Ishikawa (cell line): ENCODE data around the gene PMEPA1.

Experiments
- CEBPB ChIP-seq: IDR thresholded peaks from 2 replicates; pipeline ENCODE4 v1.6.1; 2012
- CREB1 ChIP-seq: IDR thresholded peaks from 2 replicates; pipeline ENCODE4 v1.6.1; 2012; ENCODE audit warnings: low read depth
- EGR1 ChIP-seq: IDR thresholded peaks from 2 replicates; pipeline ENCODE4 v1.6.1; 2012
- EP300 ChIP-seq: IDR thresholded peaks from 2 replicates; pipeline ENCODE4 v1.6.1; 2012; ENCODE audit warnings: borderline replicate concordance
- FOXM1 ChIP-seq: IDR thresholded peaks from 2 replicates; pipeline ENCODE4 v1.6.1; 2012; ENCODE audit warnings: low read depth, borderline replicate concordance
- NFIC ChIP-seq: IDR thresholded peaks from 2 replicates; pipeline ENCODE4 v1.6.1; 2012
- RAD21 ChIP-seq: IDR thresholded peaks from 2 replicates; pipeline ENCODE4 v1.6.1; 2012; ENCODE audit warnings: low read depth
- TAF1 ChIP-seq: IDR thresholded peaks from 2 replicates; pipeline ENCODE4 v1.6.1; 2012; ENCODE audit warnings: low read depth, mild to moderate bottlenecking
- TCF12 ChIP-seq: IDR thresholded peaks from 2 replicates; pipeline ENCODE4 v1.6.1; 2012; ENCODE audit warnings: low read depth
- TEAD4 ChIP-seq: IDR thresholded peaks from 2 replicates; pipeline ENCODE4 v1.6.1; 2012
- YY1 ChIP-seq: IDR thresholded peaks from 2 replicates; pipeline ENCODE4 v1.6.1; 2012; ENCODE audit warnings: low read depth
- ZBTB7A ChIP-seq: IDR thresholded peaks from 2 replicates; pipeline ENCODE4 v1.6.1; 2012; ENCODE audit warnings: low read depth
- TF ChIP-seq, protein P1 (sequence below): IDR thresholded peaks from 2 replicates; pipeline ENCODE4 v1.6.1; 2012; ENCODE audit warnings: low read depth, mild to moderate bottlenecking
- TF ChIP-seq, protein P2 (sequence below): IDR thresholded peaks from 2 replicates; pipeline ENCODE4 v1.6.1; 2012
- TF ChIP-seq, protein P3 (sequence below): IDR thresholded peaks from 2 replicates; pipeline ENCODE4 v1.6.1; 2012

PMEPA1 gene

DNA sequence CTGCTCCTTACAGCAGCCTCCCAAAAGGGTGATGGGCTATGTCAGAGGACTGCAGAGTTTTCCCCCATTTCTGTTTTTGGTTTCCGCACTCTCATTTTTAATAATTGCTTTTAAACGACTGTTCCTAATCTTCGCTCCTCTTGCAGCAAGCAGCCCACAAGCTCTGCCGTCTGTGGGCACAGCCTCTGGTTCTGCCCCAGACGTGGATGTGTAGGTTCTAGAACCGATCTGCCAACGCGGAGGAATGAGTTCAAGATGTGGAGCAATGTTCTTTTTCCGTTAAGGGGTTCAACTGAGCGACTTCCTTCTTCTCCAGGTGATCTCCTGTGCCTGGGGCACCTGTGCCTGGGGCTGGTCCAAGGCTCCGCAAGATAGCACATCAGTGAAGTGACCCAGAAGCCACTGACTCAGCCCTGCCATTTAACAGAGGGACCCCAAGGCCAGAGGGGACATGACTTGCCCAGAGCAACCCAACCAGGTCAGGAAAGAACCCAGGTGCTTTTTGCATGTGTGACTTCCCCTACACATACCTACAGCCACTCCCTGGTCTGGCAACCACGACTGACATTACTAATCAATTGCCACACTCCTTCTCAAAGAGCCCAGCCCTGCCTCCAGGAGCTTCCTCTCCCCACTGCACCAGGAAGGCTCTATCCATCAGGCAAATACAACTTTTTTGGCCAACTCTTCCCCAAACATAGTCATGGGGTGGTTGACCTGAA is 22.7 kb downstream of the PMEPA1 start:
- TF ChIP-seq CREB1, result no peak
- TF ChIP-seq TEAD4, result no peak
- no peak for TF ChIP-seq CEBPB
- TF ChIP-seq TCF12, result no peak
- no peak for TF ChIP-seq EGR1
- no peak for TF ChIP-seq ZBTB7A
- TF ChIP-seq YY1, result no peak
- TF ChIP-seq NFIC, result no peak
- TF ChIP-seq, protein P1, sequence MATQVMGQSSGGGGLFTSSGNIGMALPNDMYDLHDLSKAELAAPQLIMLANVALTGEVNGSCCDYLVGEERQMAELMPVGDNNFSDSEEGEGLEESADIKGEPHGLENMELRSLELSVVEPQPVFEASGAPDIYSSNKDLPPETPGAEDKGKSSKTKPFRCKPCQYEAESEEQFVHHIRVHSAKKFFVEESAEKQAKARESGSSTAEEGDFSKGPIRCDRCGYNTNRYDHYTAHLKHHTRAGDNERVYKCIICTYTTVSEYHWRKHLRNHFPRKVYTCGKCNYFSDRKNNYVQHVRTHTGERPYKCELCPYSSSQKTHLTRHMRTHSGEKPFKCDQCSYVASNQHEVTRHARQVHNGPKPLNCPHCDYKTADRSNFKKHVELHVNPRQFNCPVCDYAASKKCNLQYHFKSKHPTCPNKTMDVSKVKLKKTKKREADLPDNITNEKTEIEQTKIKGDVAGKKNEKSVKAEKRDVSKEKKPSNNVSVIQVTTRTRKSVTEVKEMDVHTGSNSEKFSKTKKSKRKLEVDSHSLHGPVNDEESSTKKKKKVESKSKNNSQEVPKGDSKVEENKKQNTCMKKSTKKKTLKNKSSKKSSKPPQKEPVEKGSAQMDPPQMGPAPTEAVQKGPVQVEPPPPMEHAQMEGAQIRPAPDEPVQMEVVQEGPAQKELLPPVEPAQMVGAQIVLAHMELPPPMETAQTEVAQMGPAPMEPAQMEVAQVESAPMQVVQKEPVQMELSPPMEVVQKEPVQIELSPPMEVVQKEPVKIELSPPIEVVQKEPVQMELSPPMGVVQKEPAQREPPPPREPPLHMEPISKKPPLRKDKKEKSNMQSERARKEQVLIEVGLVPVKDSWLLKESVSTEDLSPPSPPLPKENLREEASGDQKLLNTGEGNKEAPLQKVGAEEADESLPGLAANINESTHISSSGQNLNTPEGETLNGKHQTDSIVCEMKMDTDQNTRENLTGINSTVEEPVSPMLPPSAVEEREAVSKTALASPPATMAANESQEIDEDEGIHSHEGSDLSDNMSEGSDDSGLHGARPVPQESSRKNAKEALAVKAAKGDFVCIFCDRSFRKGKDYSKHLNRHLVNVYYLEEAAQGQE, result no peak
- no peak for TF ChIP-seq TAF1
- TF ChIP-seq FOXM1, result no peak

DNA sequence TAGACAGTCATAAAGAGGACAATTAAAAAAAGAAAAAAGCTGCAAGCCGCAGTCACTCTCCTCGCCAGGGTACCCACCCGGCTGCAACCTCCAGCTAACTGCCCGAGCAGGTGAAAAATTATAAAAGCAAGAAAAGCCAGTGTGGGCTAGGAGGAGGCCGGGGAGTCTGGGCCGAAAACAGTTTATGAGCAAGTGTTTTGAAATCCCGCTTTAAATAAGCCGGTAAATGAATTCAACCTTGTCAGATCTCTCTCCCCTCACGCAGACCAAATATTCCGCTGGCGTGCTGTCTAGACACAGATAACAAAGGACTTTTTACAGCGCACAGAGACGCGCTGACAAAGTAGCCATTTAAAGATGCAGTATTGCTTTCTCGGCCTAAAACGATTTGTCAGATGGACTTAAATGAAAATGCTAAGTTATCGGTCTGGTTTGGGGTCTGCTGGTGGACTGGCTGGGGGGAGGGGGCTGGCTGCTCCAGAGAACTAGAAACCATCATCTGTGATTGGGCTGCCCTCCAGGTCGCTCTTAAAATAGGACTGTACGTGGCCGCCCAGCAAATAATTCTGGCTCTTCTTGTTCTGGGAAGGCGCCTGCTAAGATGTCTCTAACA is 24.6 kb downstream of the PMEPA1 start:
- TF ChIP-seq NFIC, result no peak
- TF ChIP-seq EP300, result no peak
- TF ChIP-seq CEBPB, result no peak
- TF ChIP-seq YY1, result no peak
- no peak for TF ChIP-seq EGR1
- TF ChIP-seq, protein P1, result no peak
- no peak for TF ChIP-seq CREB1
- no peak for TF ChIP-seq TAF1
- TF ChIP-seq TCF12, result no peak
- TF ChIP-seq RAD21, result no peak
- TF ChIP-seq, protein P2, sequence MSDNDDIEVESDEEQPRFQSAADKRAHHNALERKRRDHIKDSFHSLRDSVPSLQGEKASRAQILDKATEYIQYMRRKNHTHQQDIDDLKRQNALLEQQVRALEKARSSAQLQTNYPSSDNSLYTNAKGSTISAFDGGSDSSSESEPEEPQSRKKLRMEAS, result no peak
- no peak for TF ChIP-seq FOXM1
- TF ChIP-seq TEAD4, result no peak
- TF ChIP-seq ZBTB7A, result no peak
- TF ChIP-seq, protein P3, sequence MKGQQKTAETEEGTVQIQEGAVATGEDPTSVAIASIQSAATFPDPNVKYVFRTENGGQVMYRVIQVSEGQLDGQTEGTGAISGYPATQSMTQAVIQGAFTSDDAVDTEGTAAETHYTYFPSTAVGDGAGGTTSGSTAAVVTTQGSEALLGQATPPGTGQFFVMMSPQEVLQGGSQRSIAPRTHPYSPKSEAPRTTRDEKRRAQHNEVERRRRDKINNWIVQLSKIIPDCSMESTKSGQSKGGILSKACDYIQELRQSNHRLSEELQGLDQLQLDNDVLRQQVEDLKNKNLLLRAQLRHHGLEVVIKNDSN, result no peak

DNA sequence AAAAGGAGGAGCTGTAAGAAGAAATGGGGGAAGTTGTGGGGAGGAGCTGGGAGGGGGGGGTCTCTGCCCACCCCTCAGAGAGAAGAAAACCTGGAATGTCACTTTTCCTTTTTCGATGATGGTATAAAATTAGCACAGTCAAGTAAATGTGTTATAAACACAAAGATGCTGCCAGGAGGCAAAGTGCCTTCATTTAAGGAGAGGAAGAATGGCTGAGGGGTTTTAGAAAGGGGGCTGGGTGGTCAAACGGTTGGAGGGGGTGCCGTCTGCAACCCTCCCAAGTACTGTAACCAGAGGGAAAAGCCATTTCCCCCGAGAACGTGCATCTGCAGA is 25.0 kb downstream of the PMEPA1 start:
- no peak for TF ChIP-seq NFIC
- no peak for TF ChIP-seq RAD21
- TF ChIP-seq TCF12, result no peak
- TF ChIP-seq, protein P2, result no peak
- no peak for TF ChIP-seq TEAD4
- TF ChIP-seq, protein P3, result no peak
- no peak for TF ChIP-seq EGR1
- TF ChIP-seq YY1, result no peak
- TF ChIP-seq FOXM1, result no peak
- TF ChIP-seq, protein P1, result no peak
- no peak for TF ChIP-seq CREB1
- no peak for TF ChIP-seq CEBPB
- no peak for TF ChIP-seq ZBTB7A
- TF ChIP-seq TAF1, result no peak
- TF ChIP-seq EP300, result no peak
